Measurements from ENCODE around the gene PCNA. TPM values are rescaled to one million over a fixed set of nuclear protein-coding genes. Genes with fewer than 3 reads are reported as not detected.

The PCNA gene
- total and polyA plus RNA-seq, 2 donors (not counting 1 experiment from before 2014, with no cell fraction given): 31.7 to 73.4 TPM

DNA sequence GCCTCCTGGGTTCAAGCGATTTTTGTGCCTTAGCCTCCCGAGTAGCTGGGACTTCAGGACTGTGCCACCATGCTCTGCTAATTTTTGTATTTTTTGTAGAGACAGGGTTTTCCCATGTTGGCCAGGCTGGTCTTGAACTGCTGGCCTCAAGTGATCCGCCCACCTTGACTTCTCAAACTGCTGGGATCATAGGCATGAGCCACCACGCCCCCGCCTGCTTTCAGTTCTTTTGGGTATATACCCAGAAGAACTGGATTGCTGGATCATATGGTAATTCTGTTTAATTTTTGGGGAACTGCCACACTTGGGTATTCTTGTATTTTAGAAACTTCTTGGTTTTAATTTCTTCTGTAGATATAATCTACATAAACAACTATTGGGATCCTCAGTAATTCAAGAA lies 24.1 kb upstream of the PCNA start:
- TF ChIP-seq CTCF (IDR thresholded peaks at IDR 0.05): no peak
- no peak for TF ChIP-seq EZH2 (IDR thresholded peaks at IDR 0.05; ENCODE audit: borderline replicate concordance, insufficient read depth, low read depth, low read length, poor library complexity, severe bottlenecking)
- WGBS (ENCODE audit: insufficient coverage): 85% methylated on average over 2 of the region's 5 CpGs

DNA sequence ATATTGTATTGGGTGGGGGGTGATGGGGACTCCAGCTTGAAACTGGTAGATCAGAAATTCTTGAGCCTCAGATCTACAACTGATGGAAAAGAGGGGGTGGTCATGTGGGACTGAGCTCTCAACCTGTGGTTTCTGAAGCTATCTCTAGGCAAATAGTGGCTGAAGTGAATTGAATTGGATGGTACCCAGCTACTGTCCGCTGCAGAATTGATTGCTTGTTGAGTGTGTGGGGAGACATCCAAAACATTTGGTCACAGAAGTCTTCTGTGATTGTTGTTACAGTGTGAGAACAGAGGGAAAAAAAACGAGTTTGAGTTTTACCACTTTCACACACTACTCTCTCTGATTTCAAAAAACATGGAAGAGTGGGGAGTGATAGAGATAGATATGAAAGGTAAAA lies 21.9 kb upstream of the PCNA start:
- Histone ChIP-seq H2AFZ (ENCODE audit: insufficient read depth, low read depth, low read length, poor library complexity, severe bottlenecking) (no peak overlapping the region), H3K4me3 (ENCODE audit: control extremely low read depth in 1 of 5, extremely low read depth in 1 of 5, insufficient read depth in 1 of 5, low read depth in 2 of 5, low read length in 4 of 5) (no peak overlapping the region), H3K36me3 (replicated peaks in 1 of 2; ENCODE audit: control extremely low read depth in 1 of 2, control insufficient read depth in 1 of 2, extremely low read depth in 1 of 2, insufficient read depth in 2 of 2, low read length in 1 of 2) (no peaks in the 10 kb centered on the region), H3K4me2 (replicated peaks; ENCODE audit: low read depth, low read length, poor library complexity, severe bottlenecking) (no peak overlapping the region), H3K9ac (ENCODE audit: low read length) (no peak overlapping the region), H3K27ac (ENCODE audit: low read length in 2 of 2) (no peak overlapping the region), H3K79me2 (ENCODE audit: control insufficient read depth, insufficient read depth, low read length) (peaks cover 88% of the 10 kb centered on the region), H3K27me3 (replicated peaks in 1 of 4; ENCODE audit: control extremely low read depth in 1 of 4, control insufficient read depth in 3 of 4, insufficient read depth in 4 of 4, low read length in 3 of 4) (no peaks in the 10 kb centered on the region), H4K20me1 (ENCODE audit: control insufficient read depth, insufficient read depth, low read length, poor library complexity, severe bottlenecking) (peaks cover 83% of the 10 kb centered on the region), H3K4me1 (ENCODE audit: control insufficient read depth in 2 of 2, insufficient read depth in 2 of 2, low read length in 2 of 2) (peaks cover 17 to 34% of the 10 kb centered on the region in 2 donors), H3K9me3 (ENCODE audit: control extremely low read depth in 1 of 3, control insufficient read depth in 2 of 3, insufficient read depth in 1 of 3, low read length in 2 of 3) (no peaks in the 10 kb centered on the region)
- no CpG with 5 or more reads among the region's 2 CpGs for WGBS (ENCODE audit: insufficient coverage)
- POLR2A ChIA-PET: no interaction called here
- no peaks in the 10 kb centered on the region for H3K27me3 Mint-ChIP-seq
- H3K4me3 Mint-ChIP-seq: no peak overlapping the region
- no peak for ATAC-seq (ENCODE audit: low read depth)
- no peaks in the 10 kb centered on the region for H3K9me3 Mint-ChIP-seq (ENCODE audit: insufficient read depth)
- no peak overlapping the region for H3K27ac Mint-ChIP-seq
- H3K4me1 Mint-ChIP-seq: peaks cover 60% of the 10 kb centered on the region
- TF ChIP-seq CTCF (IDR thresholded peaks at IDR 0.05) (no peak), EZH2 (IDR thresholded peaks at IDR 0.05; ENCODE audit: borderline replicate concordance, insufficient read depth, low read depth, low read length, poor library complexity, severe bottlenecking) (no peak)
- CTCF ChIA-PET: interaction anchor here (2.2 kb wide), 1 partner anchor 51 kb away, joined by 8 read pairs; no protein-coding TSS in a partner anchor
- intact Hi-C loops (cut with micrococcal nuclease): no loop called here
- DNase-seq: no peak

More for the DNA sequence above, 24.1 kb upstream of the PCNA start:
- Histone ChIP-seq H3K9me3 (ENCODE audit: control extremely low read depth in 1 of 3, control insufficient read depth in 2 of 3, insufficient read depth in 1 of 3, low read length in 2 of 3) (no peaks in the 10 kb centered on the region), H3K27ac (ENCODE audit: low read length in 2 of 2) (no peak overlapping the region), H3K36me3 (replicated peaks in 1 of 2; ENCODE audit: control extremely low read depth in 1 of 2, control insufficient read depth in 1 of 2, extremely low read depth in 1 of 2, insufficient read depth in 2 of 2, low read length in 1 of 2) (no peaks in the 10 kb centered on the region), H3K4me1 (ENCODE audit: control insufficient read depth in 2 of 2, insufficient read depth in 2 of 2, low read length in 2 of 2) (peaks cover 24 to 42% of the 10 kb centered on the region in 2 donors), H4K20me1 (ENCODE audit: control insufficient read depth, insufficient read depth, low read length, poor library complexity, severe bottlenecking) (peaks cover 85% of the 10 kb centered on the region), H3K4me2 (replicated peaks; ENCODE audit: low read depth, low read length, poor library complexity, severe bottlenecking) (no peak overlapping the region), H3K4me3 (ENCODE audit: control extremely low read depth in 1 of 5, extremely low read depth in 1 of 5, insufficient read depth in 1 of 5, low read depth in 2 of 5, low read length in 4 of 5) (no peak overlapping the region), H3K9ac (ENCODE audit: low read length) (no peak overlapping the region), H3K27me3 (replicated peaks in 1 of 4; ENCODE audit: control extremely low read depth in 1 of 4, control insufficient read depth in 3 of 4, insufficient read depth in 4 of 4, low read length in 3 of 4) (no peaks in the 10 kb centered on the region), H3K79me2 (ENCODE audit: control insufficient read depth, insufficient read depth, low read length) (peaks cover 88% of the 10 kb centered on the region), H2AFZ (ENCODE audit: insufficient read depth, low read depth, low read length, poor library complexity, severe bottlenecking) (no peak overlapping the region)
- peaks cover 69% of the 10 kb centered on the region for H3K4me1 Mint-ChIP-seq
- H3K9me3 Mint-ChIP-seq (ENCODE audit: insufficient read depth): no peaks in the 10 kb centered on the region
- DNase-seq: no peak
- H3K27me3 Mint-ChIP-seq: no peaks in the 10 kb centered on the region
- H3K27ac Mint-ChIP-seq: no peak overlapping the region
- intact Hi-C loops (cut with micrococcal nuclease): no loop called here
- H3K4me3 Mint-ChIP-seq: no peak overlapping the region
- no peak for ATAC-seq (ENCODE audit: low read depth)
- ChIA-PET POLR2A (no interaction called here), CTCF (no interaction called here)

Measured in B cell (primary cell).